NCI-H446 (cell line): ENCODE measurements around the gene RNPEPL1.
"Not testable (repeated sequence)": the region's sequence is repeated elsewhere in the genome, so short reads cannot be mapped to it uniquely, and the experiment has no call there.

Source experiments
- DNase-seq, 2 experiments: peaks; one replicate each; lab custom pipeline; 2025; lab: John Stamatoyannopoulos, UW

Gene RNPEPL1

DNA sequence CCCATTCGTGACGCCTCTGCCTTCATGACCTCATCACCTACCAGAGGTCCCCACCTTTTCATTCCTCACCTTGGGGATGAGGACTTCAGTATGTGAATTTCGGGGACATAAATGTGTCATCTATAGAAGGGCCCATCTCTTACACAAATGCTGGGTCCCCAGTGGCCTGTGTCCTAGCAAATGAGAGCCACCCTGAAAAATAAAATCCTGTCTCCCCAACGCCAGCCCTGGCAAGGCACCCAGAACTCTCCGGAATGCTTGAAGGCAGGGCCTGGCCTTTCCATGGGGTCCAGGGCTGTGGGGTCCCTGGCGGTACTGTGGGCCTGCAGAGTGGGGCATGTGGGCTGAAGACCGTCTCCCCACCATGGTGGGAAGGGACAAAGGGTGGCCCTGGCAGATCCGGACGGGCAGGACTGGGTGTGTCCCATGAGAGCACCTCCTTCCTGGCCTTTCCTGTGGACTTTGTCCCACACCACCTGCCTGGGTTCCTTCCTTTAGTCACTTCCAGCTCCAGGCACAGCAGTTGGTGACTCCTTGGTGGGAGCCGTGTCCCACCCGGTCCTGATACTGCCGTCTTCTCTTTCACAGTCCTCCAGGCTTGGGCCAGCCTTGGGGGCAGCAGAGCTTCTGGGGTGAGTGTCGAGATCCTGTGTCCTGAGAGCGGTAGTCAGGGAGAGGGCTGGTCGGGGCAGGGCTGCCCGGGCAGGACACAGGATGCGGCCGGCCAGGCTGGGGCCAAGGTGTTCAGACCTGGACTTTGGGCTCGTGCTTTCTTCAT lies 36.8 kb downstream of the RNPEPL1 start:
- DNase-seq = no peak

DNA sequence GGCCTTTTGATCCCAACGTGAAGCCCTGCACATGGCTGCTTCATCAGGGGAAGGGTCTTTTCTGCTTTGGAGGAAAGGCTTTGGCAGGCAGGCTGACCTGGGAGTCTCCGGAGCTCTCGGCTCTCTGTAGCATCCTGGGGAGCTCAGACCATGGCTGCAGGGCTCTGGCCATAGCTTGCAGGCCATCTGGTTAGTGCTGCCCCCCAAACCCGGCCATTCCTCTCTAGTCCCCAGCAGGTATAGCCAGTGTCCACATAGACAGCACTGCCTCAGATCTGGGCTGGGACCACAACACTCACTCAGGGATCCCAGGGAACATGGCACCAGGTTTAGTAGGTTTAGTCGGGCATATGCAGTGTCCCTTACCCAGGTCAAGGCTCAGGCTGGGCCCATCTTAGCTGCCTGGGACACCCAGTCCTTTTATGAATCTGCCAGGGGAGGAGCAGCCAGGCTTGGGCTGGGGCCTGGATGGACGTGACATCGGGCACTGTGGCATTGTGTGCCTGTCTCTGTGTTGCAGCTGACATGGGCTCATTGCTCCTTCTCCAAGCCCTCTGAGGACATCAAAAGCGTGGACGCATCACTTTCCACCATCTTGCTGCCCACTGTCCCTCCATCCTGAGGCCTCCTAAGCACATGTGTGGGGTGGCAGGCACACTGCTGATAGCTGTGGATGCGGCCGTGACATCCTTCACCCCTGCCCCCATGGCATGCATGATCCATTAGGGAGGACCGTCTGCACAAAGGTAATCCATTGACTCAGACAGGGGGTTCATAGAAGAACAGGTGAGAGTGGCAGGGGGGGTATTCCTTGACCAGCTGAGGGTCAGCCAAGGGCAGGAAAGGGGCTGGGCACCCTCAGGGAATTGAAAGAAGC lies 37.8 kb downstream of the RNPEPL1 start:
- no peak for DNase-seq

DNA sequence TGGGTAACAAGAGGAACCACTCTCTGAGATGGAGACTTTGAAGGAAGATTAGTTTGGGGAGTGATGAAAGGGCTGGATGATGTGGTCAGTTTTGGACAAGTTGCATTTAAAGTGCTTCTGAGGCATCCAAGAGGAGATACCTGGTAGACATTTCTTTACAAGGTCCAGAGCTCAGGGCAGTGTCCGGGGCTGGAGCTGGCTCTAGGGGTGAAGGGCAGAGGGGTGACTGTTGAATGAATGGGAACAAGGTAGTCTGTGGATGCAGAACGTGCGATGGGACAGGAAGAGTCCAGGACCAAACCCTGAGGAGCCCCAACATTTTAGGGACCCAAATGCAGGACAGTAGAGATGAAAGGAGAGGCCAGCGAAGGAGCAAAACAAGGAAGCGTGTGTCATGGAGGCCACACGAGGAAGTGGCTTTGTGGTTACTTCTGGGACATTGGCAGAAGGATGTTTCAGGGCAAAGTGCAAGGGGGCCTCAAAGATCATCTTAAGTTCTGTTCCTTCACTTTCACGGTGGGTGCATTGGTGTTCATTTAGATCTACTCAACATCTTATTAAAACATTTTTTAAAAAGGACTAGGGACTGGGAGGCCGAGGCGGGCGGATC lies 43.4 kb downstream of the RNPEPL1 start:
- DNase-seq = no peak

DNA sequence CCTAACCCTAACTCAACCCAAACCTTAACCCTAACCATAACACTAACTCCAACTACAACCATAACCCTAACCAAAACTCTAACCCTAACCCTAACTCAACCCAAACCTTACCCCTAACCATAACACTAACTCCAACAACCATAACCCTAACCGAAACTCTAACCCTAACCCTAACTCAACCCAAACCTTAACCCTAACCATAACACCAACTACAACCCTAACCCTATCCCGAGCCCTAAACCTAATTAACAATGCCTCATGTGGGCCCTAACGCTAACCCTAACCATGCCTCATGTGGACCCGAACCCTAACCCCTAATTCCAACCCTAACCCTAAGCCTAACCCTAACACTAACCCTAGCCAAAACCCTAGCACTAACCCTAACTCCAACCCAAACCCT lies 45.5 kb downstream of the RNPEPL1 start:
- DNase-seq = no peak

DNA sequence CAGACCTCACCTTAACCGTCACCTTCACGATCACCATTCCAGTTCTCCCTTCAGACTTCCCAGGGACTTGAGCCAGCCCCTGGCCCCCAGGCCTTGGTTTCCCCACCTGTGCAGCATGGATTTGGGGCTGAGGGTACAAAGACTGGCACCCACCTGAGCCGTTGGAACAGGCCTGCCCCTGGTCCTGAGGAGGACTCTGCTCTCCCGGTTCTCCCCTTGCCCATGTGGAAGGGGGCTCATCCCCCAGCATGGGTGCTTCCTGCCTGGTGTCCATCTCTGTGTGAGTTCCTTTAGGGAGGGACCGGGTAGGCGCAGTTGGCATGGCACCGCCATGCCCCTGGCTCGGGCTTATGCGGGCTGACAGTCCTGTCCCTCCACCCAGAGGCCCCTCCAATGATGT lies 46.1 kb downstream of the RNPEPL1 start:
- no peak for DNase-seq

DNA sequence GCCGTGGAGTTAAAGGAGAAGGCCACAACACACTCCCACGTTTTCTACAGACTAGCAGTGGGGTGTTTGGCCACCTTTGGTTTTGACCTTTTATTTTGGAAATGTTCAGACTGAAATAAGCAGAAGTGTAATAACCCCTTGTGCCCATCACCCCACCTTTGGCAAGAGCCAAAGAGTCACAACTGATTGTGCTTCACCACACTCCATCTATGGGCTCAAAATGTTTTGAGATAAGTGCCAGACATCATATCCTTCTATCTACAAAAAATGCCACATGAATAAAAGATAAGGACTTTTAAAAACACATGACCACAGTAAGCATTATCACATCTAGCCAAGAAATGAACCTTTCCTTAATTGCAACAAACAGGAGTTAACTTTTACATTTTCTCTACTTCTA lies 47.1 kb downstream of the RNPEPL1 start:
- no peak for DNase-seq

DNA sequence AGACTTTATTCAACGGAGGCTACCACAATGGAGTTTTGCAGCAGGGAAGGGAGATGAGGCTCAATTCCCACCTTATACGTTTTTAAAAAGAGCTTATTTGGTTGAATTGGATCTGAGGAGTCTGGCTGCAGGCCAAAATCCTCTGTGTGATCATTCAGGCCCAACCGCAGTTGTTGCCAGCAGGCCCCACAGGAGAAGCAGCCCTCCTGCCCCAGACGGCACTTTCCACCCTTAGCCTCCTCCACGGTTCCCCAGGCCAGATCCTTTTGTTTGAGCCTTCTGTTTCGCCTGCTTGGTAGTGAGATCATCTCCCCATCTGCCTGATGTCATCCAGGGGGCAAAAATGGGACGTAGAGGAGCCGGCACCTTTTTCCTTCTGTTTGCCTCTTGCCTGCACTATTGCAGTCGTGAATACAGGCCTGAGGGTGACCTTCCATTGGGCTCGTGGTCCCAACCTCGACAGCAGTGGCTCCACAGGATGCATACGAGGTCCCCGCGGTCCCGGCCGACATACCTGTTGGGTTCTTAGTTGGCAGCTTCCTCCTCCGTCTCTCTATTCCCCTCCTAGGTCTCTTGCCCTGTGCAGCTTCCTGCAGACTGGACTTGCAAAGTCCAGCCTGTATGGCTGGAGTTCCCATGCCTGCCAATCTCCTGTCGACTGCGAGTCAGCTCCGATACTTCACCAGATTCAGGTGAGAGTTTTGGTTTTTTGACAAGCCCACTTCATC lies 47.7 kb downstream of the RNPEPL1 start:
- peak; percentile 41 to 73 for DNase-seq

DNA sequence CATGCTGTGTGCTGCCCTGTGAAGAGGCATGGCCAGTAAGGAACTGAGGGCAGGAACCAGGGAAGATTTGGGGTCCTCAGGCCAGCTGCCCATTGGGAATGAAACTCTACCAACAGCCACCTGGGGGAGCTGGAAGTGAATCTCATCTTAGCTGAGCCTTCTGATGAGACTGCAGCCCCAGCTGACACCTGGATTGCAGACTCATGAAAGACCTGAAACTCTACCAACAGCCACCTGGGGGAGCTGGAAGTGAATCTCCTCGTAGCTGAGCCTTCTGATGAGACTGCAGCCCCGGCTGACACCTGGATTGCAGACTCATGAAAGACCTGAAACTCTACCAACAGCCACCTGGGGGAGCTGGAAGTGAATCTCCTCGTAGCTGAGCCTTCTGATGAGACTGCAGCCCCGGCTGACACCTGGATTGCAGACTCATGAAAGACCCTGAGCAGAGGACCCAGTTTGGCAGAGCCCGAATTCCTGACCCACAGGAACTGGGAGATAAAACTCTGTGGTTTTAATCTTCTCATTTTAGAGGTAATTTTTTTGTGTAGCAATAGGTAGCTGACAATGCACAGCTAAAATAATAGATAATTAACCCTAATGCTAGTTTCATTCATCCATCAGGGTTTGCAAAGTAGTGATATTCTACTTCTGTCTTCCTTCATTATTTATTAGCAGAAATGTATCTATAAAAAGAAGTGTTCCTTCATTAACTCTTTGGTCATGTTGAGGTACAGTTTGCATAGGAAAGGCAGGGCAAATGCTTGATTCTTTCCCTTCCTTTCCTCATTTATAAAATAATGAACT lies 48.8 kb downstream of the RNPEPL1 start:
- not testable (repeated sequence) for DNase-seq

DNA sequence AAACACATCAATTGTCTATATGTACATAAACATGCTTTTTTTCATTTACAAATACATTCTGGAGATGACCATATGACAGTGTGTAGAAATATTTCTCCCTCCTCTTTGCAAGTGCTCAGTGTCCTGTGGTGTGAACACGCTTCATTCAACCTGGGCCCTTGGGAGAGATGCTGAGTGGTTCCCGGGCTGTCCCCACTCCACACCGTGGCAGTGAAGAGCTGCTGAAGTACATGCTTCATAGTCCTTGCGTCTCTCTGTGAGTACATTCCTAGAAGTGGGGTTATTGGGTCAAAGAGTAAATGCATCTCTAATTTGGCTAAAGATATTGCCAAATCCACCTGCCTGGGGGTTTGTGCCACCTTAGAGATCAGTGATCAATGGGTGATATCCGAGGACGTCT lies 50.5 kb downstream of the RNPEPL1 start:
- no peak for DNase-seq

DNA sequence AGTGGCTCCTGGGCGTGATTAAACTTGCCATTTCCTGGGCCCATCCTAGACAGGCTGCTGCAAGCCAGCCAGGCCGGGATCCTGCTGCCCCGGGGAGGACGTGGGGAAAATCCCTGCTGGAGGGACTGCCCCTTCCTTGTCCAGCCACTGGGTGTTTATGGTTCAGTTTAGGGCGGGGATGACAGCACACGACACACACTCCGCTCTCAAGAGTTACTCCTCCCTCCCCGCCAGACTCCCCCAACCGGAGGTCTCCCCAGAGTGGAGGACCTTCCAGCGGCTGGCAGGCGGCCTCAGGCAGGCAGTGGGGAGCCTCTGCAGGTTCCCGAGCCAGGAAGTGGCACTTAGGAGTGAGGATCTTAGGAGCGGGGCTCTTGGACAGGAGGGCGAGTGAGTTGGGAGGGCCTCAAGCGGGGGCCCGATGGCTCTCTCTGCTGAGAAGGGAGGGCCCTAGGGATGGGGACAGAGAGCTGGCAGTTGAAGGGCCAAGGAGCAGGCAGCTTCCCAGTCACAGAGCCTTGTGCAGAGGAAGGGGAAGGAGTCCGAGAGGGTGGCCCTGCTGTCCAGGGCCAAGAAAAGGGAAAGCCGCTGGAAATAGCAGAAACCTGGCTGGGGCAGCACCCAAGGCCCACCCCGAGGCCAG lies 51.3 kb downstream of the RNPEPL1 start:
- DNase-seq = no peak

DNA sequence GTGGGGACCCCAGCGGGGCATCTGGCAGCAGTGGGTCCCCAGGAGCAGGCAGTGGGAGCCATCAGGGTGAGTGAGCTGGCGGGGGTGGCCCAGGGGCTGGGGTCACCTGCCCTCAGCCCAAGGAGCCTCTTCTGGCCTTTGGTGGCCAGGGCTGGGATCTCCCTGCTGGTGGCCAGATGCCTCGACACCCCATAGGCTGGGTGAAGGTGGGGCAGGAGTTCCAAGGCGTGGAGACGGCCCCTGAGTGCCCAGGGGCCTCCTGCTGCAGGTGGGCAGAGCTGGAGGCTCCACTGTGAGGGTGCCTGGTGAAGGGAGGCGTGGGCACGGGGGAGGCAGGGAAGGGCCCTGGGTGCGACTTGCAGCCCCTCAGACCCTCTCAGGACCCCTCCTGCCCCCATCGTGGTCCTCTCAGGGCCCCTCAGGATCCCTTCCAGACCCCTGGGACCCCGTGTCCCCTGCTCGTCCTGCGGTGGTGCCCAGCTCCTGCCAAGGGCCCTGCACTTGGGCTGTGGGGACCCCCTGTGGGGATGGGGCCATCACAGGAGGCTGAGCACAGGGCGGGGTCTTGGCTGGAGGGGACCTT lies 52.0 kb downstream of the RNPEPL1 start:
- DNase-seq = no peak

DNA sequence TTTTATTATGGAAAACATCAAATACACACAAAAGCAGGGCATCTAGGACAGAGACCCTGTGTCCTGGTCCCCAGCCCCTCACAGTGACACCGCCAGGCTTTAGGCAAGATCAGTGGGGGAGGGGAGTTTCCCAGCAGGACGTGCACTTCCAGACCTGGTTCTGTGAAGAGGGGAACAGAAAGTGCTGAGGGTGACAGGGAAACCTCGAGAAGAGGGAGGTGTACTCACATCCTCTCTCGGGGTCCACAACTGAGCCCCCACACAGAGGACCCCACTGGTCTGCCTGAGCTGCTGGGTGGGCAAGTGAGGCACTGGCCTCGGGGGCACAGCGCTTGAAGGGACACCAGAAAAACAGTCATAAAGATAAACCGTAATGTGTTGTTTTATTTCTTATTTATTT lies 52.6 kb downstream of the RNPEPL1 start:
- no peak for DNase-seq

DNA sequence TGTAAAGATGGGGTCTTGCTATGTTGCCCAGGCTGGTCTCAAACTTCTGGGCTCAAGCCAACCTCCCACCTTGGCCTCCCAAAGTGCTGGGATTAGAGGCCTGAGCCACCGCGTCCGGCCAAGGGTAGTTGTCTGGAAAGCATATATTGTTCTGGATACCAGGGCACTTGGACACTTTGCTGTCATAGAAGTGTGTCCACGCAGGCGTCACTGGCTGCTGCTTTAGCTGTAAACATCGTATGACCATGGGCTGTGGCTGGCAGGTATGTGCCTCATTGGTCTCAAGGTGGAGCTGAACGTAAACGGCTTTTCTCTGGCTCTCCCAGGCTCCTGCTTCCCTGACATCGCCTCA lies 53.8 kb downstream of the RNPEPL1 start:
- no peak for DNase-seq

DNA sequence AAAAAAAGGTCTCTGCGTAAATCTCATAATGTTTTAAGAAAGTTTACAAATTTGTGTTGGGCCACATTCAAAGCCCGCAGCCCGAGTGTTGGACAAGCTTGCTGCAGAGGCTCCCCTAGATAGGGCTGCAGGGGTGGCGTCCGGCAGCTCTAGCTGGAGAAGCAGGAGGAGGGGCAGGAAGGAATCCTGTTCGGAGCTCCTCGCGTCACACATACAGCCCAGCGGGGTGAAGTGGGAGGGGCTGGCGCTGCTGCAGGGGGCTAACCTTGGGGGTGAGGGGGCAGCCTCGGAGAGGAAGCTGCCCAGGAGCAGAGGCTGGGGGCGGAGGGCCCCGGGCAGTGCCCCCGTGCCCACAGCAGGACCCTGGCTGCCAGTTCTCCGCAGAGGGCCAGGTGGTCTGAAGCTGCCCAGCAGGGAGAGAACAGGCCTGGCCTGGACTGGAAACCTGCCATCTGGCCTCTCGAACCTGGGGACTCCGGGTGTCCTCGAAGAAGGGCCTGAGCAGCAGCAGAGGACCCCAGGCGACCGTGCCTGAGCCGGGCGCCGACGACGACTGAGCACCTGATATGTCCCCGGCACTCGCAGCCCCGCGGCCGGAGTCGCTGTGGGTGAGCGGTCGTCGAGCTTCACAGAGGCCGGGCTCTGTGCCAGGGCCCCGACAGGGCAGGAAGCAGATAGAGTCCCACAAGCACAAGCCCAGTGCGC lies 54.4 kb downstream of the RNPEPL1 start:
- no peak for DNase-seq

DNA sequence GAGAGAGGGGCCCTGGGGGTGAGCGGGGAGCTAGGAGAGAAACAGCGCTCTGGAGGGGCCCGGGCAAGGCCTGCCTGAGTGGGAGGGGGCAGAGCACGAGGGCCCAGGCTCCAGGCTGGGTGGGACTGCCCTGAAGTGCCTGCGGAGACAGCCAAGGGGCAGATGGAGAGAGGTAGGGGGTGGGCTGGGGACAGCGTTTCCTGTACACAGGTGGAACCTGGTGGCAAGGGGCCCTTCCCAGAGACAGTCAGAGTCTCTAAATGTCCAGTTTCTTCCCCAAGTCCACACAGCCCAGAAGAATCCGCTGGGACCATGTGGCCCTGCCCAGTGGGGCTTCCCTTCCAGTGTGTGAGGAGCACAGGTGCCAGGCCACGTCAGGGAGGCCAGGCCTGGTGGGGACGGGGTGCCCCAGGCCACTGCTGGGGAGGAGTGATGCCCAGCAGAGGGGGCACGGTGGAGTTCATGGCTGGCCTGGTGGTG lies 55.3 kb downstream of the RNPEPL1 start:
- DNase-seq = no peak

DNA sequence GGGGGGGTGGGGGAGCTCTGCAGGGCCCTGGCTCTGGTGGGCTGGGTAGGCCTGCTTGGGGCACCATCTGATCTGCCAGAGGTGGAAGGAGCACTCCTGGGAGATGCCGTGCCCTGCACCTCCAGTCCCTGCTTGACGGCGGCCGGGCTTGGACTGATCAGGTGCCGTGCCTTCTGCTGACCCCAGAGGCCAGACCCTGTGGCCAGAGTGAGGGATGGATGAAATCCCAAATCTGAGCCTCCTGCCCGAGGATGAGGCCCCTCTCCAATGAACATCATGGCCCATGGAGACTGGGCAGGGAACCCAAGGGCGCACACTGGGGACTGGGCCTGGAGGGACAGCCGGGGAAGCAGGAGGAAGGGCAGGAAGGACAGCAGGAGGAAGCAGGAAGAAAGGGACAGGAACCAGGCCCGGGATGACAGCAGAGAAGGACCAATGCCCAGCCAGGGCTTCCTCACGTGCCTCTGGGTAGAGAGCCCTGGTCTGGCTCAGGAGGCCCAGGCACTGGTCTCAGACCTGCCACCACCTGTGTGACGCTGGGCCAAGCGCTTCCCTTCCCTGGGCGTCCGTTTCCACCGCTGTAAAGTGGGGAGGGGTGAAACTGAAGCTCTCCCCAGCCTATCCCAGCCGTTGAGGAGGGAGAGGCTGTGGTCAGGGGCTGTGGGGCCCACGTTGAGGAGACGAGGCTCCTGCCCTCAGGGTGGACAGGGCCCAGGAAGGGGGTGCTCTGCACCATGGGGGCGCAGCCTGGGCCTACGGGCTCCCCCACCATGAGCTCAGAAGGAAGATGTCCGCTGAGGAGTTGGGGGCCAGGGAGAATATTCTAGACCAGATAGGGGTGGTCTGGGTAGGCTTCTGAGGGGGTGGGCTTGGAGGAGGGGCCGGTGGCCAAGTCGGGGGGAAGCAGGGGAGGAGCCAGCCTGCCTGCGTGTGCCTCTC lies 56.0 kb downstream of the RNPEPL1 start:
- DNase-seq = no peak

DNA sequence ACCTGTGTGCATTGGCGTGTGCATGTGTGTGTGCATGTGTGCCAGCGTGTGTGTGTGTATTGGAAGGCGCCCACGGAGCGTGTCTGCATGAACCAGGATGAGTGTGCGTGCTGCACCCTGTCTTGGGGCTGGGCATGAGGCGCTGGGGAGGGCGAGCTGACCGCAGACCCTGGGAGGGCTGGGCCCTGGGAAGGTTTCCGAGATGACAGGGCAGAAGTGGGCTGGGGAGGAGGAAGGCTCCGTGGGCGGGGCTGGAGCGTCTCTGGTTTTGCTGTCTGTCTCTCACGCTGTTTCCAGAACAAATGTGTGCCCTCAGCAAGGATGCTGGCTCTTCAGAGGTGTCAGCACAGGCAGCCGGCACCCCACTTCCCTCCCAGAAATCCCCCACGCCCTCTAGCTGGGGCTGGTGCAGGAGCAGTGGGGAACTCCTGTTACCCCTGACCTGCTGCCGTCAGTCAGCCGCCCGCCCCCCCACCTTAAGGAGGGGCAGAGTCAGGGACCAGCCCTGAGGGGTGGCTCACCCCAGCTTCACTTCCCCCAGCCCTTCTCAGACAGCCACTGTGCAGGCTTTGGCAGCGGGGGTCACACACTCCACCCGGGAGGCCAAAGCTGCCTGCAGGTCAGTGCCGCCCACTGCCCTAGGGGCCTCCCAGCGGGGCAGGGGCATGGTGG lies 56.8 kb downstream of the RNPEPL1 start, which contains the start of gene GPR35:
Gene GPR35, plus strand, starts transcription at position 531 of the 672 bp plus-strand sequence. CDS start 4,473 bp downstream, outside the sequence.
- DNase-seq = no peak
